Activated CD4-positive, CD25-positive, alpha-beta regulatory T cell (primary cell): ENCODE results near the gene PDGFA.

Source experiments
- DNase-seq, 4 experiments: peaks; one replicate each; lab custom pipeline; 2025; lab: John Stamatoyannopoulos, UW

Gene PDGFA

GRCh38 chr7:536231-536630 is 16.6 kb upstream of the PDGFA start:
- no peak for DNase-seq

- DNase-seq = no peak
Observed at GRCh38 chr7:534959-535358, 15.3 kb upstream of the PDGFA start.

- no peak for DNase-seq
Observed at GRCh38 chr7:534075-534474, 14.4 kb upstream of the PDGFA start.

GRCh38 chr7:533266-533665 is 13.6 kb upstream of the PDGFA start:
- no peak for DNase-seq

GRCh38 chr7:532379-533143 is 12.9 kb upstream of the PDGFA start:
- no peak for DNase-seq

- no peak for DNase-seq
Observed at GRCh38 chr7:531777-532176, 12.1 kb upstream of the PDGFA start.

GRCh38 chr7:528451-528850 is 8.8 kb upstream of the PDGFA start:
- DNase-seq = no peak

- no peak for DNase-seq
Observed at GRCh38 chr7:527723-528122, 8.1 kb upstream of the PDGFA start.

GRCh38 chr7:526460-527034 is 6.9 kb upstream of the PDGFA start:
- no peak for DNase-seq

- DNase-seq = no peak
Observed at GRCh38 chr7:525740-526139, 6.1 kb upstream of the PDGFA start.

GRCh38 chr7:524800-525199 is 5.2 kb upstream of the PDGFA start:
- DNase-seq = no peak

- DNase-seq = no peak
Observed at GRCh38 chr7:523347-524336, 4.0 kb upstream of the PDGFA start.

GRCh38 chr7:522951-523314 is 3.3 kb upstream of the PDGFA start:
- DNase-seq = no peak

- DNase-seq = no peak
Observed at GRCh38 chr7:522071-522950, 2.7 kb upstream of the PDGFA start.

- no peak for DNase-seq
Observed at GRCh38 chr7:521221-522070, 1.8 kb upstream of the PDGFA start.

- DNase-seq = no peak
Observed at GRCh38 chr7:520503-521161, 986 bp upstream of the PDGFA start.

GRCh38 chr7:518630-519483 is 789 bp downstream of the PDGFA start:
- DNase-seq = no peak

GRCh38 chr7:517774-518629 is 1.6 kb downstream of the PDGFA start:
- no peak for DNase-seq
